Islet of Langerhans (tissue), 1 donor: ENCODE results near the gene GSTM1.
"Not testable (repeated sequence)": the region's sequence is repeated elsewhere in the genome, so short reads cannot be mapped to it uniquely, and the experiment has no call there.

Experiments
- FAIRE-seq: peaks from one replicate; lab custom pipeline; 2011; peaks lifted over from hg19 to GRCh38; lab: Jason Lieb, UNC

Gene GSTM1

GRCh38 chr1:109704173-109704572 is 16.6 kb downstream of the GSTM1 start:
- FAIRE-seq, result no peak

DNA sequence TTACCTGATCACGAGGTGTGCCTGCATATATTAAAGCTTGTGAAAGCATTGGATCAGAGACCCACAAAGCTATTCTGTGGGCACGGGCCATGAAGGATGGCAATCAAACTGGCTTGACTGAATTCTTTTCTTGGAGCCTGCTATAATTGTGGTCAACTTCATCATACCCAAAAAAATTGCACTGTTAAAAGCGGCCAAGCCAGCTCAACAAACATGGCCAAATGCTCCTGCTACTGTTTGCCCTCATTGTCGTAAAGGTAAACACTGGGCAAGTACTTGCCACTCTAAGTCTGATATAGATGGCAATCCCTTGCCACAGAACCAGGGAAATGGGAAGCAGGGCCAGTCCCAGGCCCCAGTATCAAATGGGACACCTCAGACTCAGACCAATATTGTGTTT is 17.8 kb downstream of the GSTM1 start:
- FAIRE-seq, result no peak

GRCh38 chr1:109708949-109709348 is 21.3 kb downstream of the GSTM1 start:
- FAIRE-seq, result not testable (repeated sequence)

GRCh38 chr1:109709822-109710221 is 22.2 kb downstream of the GSTM1 start:
- FAIRE-seq, result not testable (repeated sequence)

GRCh38 chr1:109711593-109712320 is 24.1 kb downstream of the GSTM1 start, which contains the start of gene GSTM5:
TSS of gene GSTM5 (plus strand) at chr1:109712251. CDS start at chr1:109712313, 62 bp downstream.
- not testable (repeated sequence) for FAIRE-seq

- no peak for FAIRE-seq
These were observed 24.8 kb downstream of the GSTM1 start for GRCh38 chr1:109712321-109712864.

GRCh38 chr1:109713636-109714035 is 26.0 kb downstream of the GSTM1 start:
- no peak for FAIRE-seq

- FAIRE-seq, result no peak
These were observed 27.2 kb downstream of the GSTM1 start for GRCh38 chr1:109714661-109715372.

GRCh38 chr1:109716121-109716520 is 28.5 kb downstream of the GSTM1 start:
- FAIRE-seq, result no peak

DNA sequence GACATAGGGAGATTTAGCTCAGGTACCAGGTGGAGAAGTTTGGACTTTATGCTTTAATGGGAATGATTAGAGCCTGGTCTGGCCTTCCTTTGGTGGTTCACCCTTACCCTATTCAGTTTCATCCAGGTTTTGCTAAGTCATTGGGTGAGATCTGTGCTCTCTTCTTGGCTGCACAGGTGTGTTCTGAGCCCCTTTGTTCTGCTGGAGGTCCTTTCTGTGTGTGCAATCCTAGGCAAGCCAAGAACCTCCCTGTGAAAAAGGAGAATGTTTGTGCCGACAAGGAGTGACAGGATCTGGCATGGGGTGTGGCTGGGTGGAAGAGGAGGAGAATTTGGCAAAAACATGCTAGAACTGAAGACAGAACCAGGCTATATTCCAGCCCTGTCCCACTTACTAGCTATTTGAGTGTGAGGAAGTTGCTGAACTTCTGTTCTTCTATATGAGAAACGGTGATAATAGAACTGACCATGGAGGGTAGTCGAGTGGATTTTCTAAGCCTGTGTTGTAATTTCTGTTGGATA is 29.0 kb downstream of the GSTM1 start:
- FAIRE-seq, result no peak

GRCh38 chr1:109717729-109718128 is 30.1 kb downstream of the GSTM1 start:
- no peak for FAIRE-seq

DNA sequence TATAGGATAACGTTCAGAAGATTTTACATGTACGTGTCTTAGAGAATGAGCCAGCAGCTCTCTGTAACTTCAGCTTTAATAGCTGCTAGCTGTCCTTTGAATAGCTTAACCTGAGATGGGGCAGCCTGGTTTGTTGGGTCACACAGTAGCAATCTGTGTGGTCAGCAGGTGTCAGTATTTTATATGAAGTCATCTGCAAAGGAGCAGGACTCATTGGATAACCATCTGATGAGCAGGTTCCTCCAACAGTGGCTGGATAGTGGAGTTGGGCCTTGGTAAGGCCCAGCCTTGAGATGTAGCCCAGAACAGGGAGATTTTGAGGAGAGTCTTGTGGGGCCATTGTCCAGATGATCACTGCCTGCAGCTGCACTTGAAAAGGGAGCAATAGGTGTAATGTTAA is 30.9 kb downstream of the GSTM1 start:
- no peak for FAIRE-seq

DNA sequence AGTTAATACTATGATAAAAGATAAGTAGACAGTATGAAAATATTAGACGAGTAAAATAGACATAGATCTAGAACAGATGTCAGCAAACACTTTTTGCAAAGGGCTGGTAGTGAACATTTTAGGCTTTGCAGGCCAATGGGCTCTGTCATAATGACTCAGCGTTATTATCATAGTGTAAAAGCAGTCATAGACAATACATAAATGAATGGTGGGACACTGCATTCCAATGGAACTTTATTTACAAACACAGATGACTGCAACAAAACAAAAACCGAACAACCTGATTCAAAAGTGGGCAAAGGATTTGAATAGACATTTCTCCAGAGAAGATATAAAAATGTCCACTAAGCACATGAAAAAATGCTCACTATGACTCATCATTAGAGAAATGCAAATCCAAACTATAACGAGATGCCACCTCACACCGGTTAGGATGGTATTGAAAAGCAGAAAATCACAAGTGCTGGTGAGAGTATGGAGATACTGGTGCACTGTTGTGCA is 31.8 kb downstream of the GSTM1 start:
- no peak for FAIRE-seq

DNA sequence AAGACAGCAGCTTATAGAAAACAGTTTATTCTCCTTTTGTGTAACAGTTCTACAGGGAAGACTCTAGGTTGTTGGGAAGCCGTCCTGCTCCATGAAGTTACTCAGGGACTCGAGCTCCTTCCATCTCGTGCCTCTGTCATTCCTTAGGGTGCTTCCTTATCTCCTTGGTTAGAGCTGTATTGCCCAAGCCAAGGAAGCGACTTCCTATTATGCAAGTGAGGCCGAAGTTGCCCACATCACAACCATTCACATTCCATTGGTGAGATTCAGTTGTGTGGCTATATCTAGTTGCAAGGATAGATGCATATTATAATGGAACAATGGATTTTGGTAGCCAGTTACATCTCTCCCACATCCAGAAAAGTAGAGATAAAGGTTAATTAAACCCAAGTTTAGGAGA is 33.4 kb downstream of the GSTM1 start:
- no peak for FAIRE-seq

GRCh38 chr1:109721971-109722370 is 34.4 kb downstream of the GSTM1 start:
- FAIRE-seq, result no peak

- FAIRE-seq, result no peak
These were observed 35.5 kb downstream of the GSTM1 start for GRCh38 chr1:109722908-109723691.

DNA sequence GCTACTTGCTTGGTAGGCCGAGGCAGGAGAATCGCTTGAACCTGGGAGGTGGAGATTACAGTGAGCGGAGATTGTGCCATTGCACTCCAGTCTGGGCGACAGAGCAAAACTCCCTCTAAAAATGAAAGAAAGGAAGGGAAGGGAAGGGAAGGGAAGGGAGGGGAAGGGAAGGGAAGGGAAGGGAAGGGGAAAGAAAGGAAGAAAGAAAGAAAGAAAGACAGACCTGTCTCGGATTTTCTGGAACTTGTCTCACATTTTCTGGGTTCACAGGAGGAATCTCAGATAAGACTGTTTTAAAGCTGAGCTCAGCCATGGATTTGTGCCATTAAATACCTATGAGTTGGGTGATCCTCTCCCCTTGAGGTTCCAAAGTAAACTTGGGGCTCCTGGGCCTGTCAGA is 37.3 kb downstream of the GSTM1 start:
- FAIRE-seq, result no peak

GRCh38 chr1:109725510-109725909 is 37.9 kb downstream of the GSTM1 start:
- no peak for FAIRE-seq

DNA sequence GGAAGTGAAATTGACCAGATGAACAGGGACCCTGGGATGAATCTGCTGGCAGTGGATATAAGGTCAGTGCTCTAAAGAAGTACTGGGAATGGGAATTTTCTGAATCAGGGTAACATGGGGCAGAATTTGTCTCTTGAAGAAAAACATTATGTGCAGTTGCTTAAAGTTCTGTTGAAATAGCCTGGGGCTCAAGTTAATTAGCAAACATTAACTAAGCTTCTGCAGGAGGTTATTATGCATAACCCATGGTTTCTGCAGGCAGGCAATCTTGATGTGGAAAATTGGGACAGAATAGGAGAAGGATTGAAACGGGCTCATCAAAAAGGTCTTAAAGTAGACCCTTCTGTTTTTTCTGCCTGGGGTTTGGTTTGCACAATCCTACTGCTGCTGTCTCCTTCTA is 38.4 kb downstream of the GSTM1 start:
- no peak for FAIRE-seq

- FAIRE-seq, result no peak
These were observed 39.2 kb downstream of the GSTM1 start for GRCh38 chr1:109726728-109727373.

GRCh38 chr1:109728870-109729269 is 41.3 kb downstream of the GSTM1 start:
- no peak for FAIRE-seq

DNA sequence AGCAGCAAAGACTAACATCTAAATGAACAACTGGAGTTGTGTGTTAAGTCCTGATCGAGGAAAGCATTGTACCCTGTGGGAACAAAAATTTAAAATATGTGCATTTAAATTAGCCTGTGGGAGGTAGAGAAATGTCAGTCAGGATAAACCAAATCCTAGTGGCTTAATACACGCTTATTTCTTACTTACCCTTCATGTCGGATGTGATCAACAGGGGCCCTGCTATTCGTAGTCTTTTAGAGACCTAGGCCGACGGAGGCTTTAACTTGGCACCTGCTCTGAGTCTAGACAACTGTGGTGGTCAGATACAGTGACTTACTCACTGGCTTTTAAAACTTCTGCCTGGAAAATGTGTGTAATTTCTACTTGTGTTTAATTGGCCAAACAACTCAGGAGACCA is 43.0 kb downstream of the GSTM1 start:
- no peak for FAIRE-seq
